Testis (tissue), 2 donors: ENCODE measurements around the gene SEMA4D.

Source experiments
- POLR2A ChIP-seq: fragments of 450-650 bp; IDR thresholded peaks from one replicate; pipeline ENCODE4 v1.6.1; 2017; ENCODE audit warnings: antibody characterized with exemption, mild to moderate bottlenecking, moderate library complexity
- TF ChIP-seq, protein P1 (sequence below), 3 experiments: fragments of 450-650 bp in 2 of 3; fragments of 200-600 bp in 1 of 3; sonication (generic) in 1 of 3; IDR thresholded peaks; one replicate each; pipeline ENCODE4 v1.5.1; 2016 to 2019; ENCODE audit warnings: antibody characterized with exemption in 3 of 3, mild to moderate bottlenecking in 2 of 3, moderate library complexity in 1 of 3

DNA sequence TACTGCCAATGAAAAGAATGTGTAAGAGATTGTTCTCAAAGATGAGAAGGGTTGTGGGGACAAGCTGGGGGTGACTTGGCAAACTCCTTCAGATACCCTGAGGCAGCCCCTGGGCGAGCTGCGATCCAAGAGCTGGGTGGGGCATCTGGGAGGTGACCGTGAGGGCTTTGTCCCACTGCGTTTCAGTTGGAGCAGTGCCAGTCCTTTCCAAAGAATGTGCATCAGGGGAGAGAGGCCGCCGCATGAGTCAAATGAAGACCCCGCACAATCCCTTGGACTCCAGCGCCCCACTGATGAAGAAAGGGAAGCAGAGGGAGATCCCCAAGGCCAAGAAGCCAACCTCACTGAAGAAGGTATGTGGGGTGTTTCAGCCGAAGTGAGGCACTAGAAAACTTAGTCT, 151.2 kb downstream of the SEMA4D start:
- TF ChIP-seq, protein P1, sequence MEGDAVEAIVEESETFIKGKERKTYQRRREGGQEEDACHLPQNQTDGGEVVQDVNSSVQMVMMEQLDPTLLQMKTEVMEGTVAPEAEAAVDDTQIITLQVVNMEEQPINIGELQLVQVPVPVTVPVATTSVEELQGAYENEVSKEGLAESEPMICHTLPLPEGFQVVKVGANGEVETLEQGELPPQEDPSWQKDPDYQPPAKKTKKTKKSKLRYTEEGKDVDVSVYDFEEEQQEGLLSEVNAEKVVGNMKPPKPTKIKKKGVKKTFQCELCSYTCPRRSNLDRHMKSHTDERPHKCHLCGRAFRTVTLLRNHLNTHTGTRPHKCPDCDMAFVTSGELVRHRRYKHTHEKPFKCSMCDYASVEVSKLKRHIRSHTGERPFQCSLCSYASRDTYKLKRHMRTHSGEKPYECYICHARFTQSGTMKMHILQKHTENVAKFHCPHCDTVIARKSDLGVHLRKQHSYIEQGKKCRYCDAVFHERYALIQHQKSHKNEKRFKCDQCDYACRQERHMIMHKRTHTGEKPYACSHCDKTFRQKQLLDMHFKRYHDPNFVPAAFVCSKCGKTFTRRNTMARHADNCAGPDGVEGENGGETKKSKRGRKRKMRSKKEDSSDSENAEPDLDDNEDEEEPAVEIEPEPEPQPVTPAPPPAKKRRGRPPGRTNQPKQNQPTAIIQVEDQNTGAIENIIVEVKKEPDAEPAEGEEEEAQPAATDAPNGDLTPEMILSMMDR (IDR thresholded peaks at IDR 0.05): no peak
- TF ChIP-seq POLR2A: no peak
